Kidney capillary endothelial cell (primary cell): ENCODE results near the gene RAX.

Experiments
- DNase-seq: peaks from one replicate; pipeline ENCODE4 v3.0.0-alpha.2; 2018; ENCODE audit warnings: low spot score

Gene RAX

GRCh38 chr18:59272891-59273758, at the start of gene RAX:
RAX (minus strand) TSS chr18:59273454; CDS start chr18:59273206, 248 bp downstream.
- DNase-seq = no peak

- no peak for DNase-seq
Observed at GRCh38 chr18:59318460-59319050, 45.3 kb upstream of the RAX start, which contains the start of gene CPLX4. CPLX4 (minus strand) TSS chr18:59318649; CDS start chr18:59318462, 187 bp downstream.

GRCh38 chr18:59311631-59312030, 38.4 kb upstream of the RAX start:
- no peak for DNase-seq

GRCh38 chr18:59308938-59309260, 35.6 kb upstream of the RAX start:
- DNase-seq = no peak

GRCh38 chr18:59308248-59308937, 35.1 kb upstream of the RAX start:
- peak; percentile 55 for DNase-seq

- DNase-seq = no peak
Observed at GRCh38 chr18:59306640-59307039, 33.4 kb upstream of the RAX start.

- DNase-seq = no peak
Observed at GRCh38 chr18:59305295-59305694, 32.0 kb upstream of the RAX start.

- DNase-seq = no peak
Observed at GRCh38 chr18:59303656-59304195, 30.5 kb upstream of the RAX start.

GRCh38 chr18:59303006-59303405, 29.8 kb upstream of the RAX start:
- no peak for DNase-seq

GRCh38 chr18:59301929-59302328, 28.7 kb upstream of the RAX start:
- DNase-seq = no peak

- no peak for DNase-seq
Observed at GRCh38 chr18:59300676-59301285, 27.5 kb upstream of the RAX start.

GRCh38 chr18:59298871-59299270, 25.6 kb upstream of the RAX start:
- no peak for DNase-seq

GRCh38 chr18:59293317-59293716, 20.1 kb upstream of the RAX start:
- no peak for DNase-seq

GRCh38 chr18:59286341-59286740, 13.1 kb upstream of the RAX start:
- no peak for DNase-seq

GRCh38 chr18:59282341-59282740, 9.1 kb upstream of the RAX start:
- DNase-seq = no peak

- DNase-seq = no peak
Observed at GRCh38 chr18:59279722-59280121, 6.5 kb upstream of the RAX start.

- DNase-seq = no peak
Observed at GRCh38 chr18:59279193-59279592, 5.9 kb upstream of the RAX start.

- DNase-seq = no peak
Observed at GRCh38 chr18:59278793-59279192, 5.5 kb upstream of the RAX start.

GRCh38 chr18:59276047-59276446, 2.8 kb upstream of the RAX start:
- no peak for DNase-seq

GRCh38 chr18:59275406-59275949, 2.2 kb upstream of the RAX start:
- DNase-seq = no peak

- DNase-seq = no peak
Observed at GRCh38 chr18:59274533-59274928, 1.3 kb upstream of the RAX start.
